HepG2 (cell line): ENCODE results near the gene GLO1. TPM values are rescaled to one million over a fixed set of nuclear protein-coding genes. Genes with fewer than 3 reads are reported as not detected.

Experiments used
- ATAC-seq: fragments of 200-7000 bp; cut with Tn5 transposase; 3 replicates; pipeline ENCODE4 v1.9.1; 2020; ENCODE audit warnings: mild to moderate bottlenecking, moderate library complexity
- BruUV-seq: library from RNA; stranded (reverse); fragments of 400-500 nt; replicated peaks from 2 replicates; lab custom pipeline; 2021; lab: Mats Ljungman, UMichigan
- CTCF ChIA-PET: fragments of 300-600 bp; formaldehyde crosslinking; extraction: SDS; loops from one replicate; lab custom pipeline; 2021; ENCODE audit warnings: low total read pairs, inconsistent platforms, low intra/inter-chr PET ratio; lab: Yijun Ruan, JAX
- POLR2A ChIA-PET: fragments of 350-600 bp; sonication (Branson Sonifier 250); formaldehyde crosslinking; loops from one replicate; lab custom pipeline; 2020; ENCODE audit warnings: antibody characterized with exemption, inconsistent platforms; lab: Yijun Ruan, JAX
- DNase-seq: peaks from one replicate; pipeline ENCODE4 v3.0.0-alpha.2; 2015; ENCODE audit warnings: low spot score
- FAIRE-seq: peaks from 3 replicates; lab custom pipeline; 2011; peaks lifted over from hg19 to GRCh38; lab: Jason Lieb, UNC
- H2AFZ ChIP-seq: one replicate; pipeline ENCODE4 v1.6.1; 2011; ENCODE audit warnings: low read length, inconsistent platforms
- H3K27ac ChIP-seq: fragments of 300-600 bp; 3 replicates; pipeline ENCODE4 v1.8.0; 2011; ENCODE audit warnings: mixed run types, mild to moderate bottlenecking, mixed read lengths, low read length, inconsistent platforms; ENCODE audit not compliant: insufficient read depth; ENCODE audit errors: extremely low read length
- H3K27me3 ChIP-seq, 2 experiments: fragments of 200-600 bp in 1 of 2; 2 replicates in 1 of 2; 3 replicates in 1 of 2; pipeline versions ENCODE4 v1.6.0 to v1.8.0; 2011; ENCODE audit warnings: low read length in 2 of 2, mild to moderate bottlenecking in 2 of 2, moderate library complexity in 2 of 2, inconsistent platforms in 1 of 2; ENCODE audit not compliant: insufficient read depth in 2 of 2, control insufficient read depth in 1 of 2
- H3K36me3 ChIP-seq, 2 experiments: fragments of 200-600 bp in 1 of 2; replicated peaks in 1 of 2; 2 replicates in 1 of 2; 3 replicates in 1 of 2; pipeline versions ENCODE4 v1.5.1 to v1.8.0; 2011; ENCODE audit warnings: low read length in 2 of 2, inconsistent platforms in 1 of 2; ENCODE audit not compliant: insufficient read depth in 2 of 2, control insufficient read depth in 1 of 2
- H3K4me1 ChIP-seq: 2 replicates; pipeline ENCODE4 v1.5.1; 2012; ENCODE audit warnings: low read length, inconsistent platforms; ENCODE audit not compliant: insufficient read depth
- H3K4me2 ChIP-seq: 2 replicates; pipeline ENCODE4 v1.6.0; 2011; ENCODE audit warnings: low read depth, low read length, inconsistent platforms
- H3K4me3 ChIP-seq, 3 experiments: fragments of 200-600 bp in 1 of 3; sonication (generic), shearing (Covaris generic) in 1 of 3; replicated peaks in 1 of 3; 2 replicates each; pipeline ENCODE4 v1.5.1; 2011 to 2016; ENCODE audit warnings: low read length in 3 of 3, inconsistent platforms in 2 of 3, low read depth in 2 of 3, mild to moderate bottlenecking in 2 of 3, control low read depth in 1 of 3, mixed read lengths in 1 of 3; ENCODE audit not compliant: insufficient read depth in 1 of 3
- H3K79me2 ChIP-seq: one replicate; pipeline ENCODE4 v1.6.1; 2011; ENCODE audit warnings: low read length, inconsistent platforms; ENCODE audit not compliant: insufficient read depth
- H3K9ac ChIP-seq: 2 replicates; pipeline ENCODE4 v1.6.0; 2011; ENCODE audit warnings: mild to moderate bottlenecking, low read depth, low read length, inconsistent platforms; ENCODE audit not compliant: insufficient read depth
- H3K9me3 ChIP-seq: 2 replicates; pipeline ENCODE4 v1.5.1; 2012; ENCODE audit warnings: mild to moderate bottlenecking, low read length
- H4K20me1 ChIP-seq: 2 replicates; pipeline ENCODE4 v1.6.0; 2011; ENCODE audit warnings: inconsistent platforms, mild to moderate bottlenecking, low read length, moderate library complexity; ENCODE audit not compliant: insufficient read depth
- DR1 ChIP-seq: sonication (generic); formaldehyde crosslinking; IDR thresholded peaks from 2 replicates; pipeline ENCODE4 v1.8.0; 2021; ENCODE audit warnings: mild to moderate bottlenecking, missing genetic modification reagents, inconsistent platforms
- FOXC1 ChIP-seq: sonication (generic); formaldehyde crosslinking; IDR thresholded peaks from 2 replicates; pipeline ENCODE4 v1.8.0; 2022; ENCODE audit warnings: mild to moderate bottlenecking, missing genetic modification reagents, borderline replicate concordance
- FOXK2 ChIP-seq: fragments of 450-650 bp; IDR thresholded peaks from 2 replicates; pipeline ENCODE4 v1.6.1; 2016
- GRHL1 ChIP-seq: sonication (generic); formaldehyde crosslinking; conservative IDR thresholded peaks from 2 replicates; pipeline ENCODE4 v1.8.0; 2022; ENCODE audit warnings: missing genetic modification reagents
- HMGA1 ChIP-seq: sonication (generic); formaldehyde crosslinking; conservative IDR thresholded peaks from 2 replicates; pipeline ENCODE4 v1.4.0; 2020; ENCODE audit warnings: missing genetic modification reagents
- HNF4A ChIP-seq: sonication (generic); formaldehyde crosslinking; IDR thresholded peaks from 2 replicates; pipeline ENCODE4 v1.4.0; 2020; ENCODE audit warnings: missing genetic modification reagents
- HNRNPL ChIP-seq: fragments of 200-400 bp; formaldehyde crosslinking; IDR thresholded peaks from 2 replicates; pipeline ENCODE4 v1.6.1; 2017; ENCODE audit warnings: mild to moderate bottlenecking, low read depth, low read length
- KDM3A ChIP-seq: IDR thresholded peaks from 2 replicates; pipeline ENCODE4 v1.6.1; 2018; ENCODE audit warnings: low read depth, missing compliant biosample characterization
- SIN3B ChIP-seq: fragments of 150-350 bp; IDR thresholded peaks from 2 replicates; pipeline ENCODE4 v1.6.1; 2014; ENCODE audit warnings: low read length
- TCF12 ChIP-seq, 2 experiments: fragments of 450-650 bp in 1 of 2; sonication (generic) in 1 of 2; formaldehyde crosslinking in 1 of 2; IDR thresholded peaks; 2 replicates each; pipeline versions ENCODE4 v1.6.1 to v1.8.0; 2017 to 2022; ENCODE audit warnings: antibody characterized with exemption in 1 of 2, mild to moderate bottlenecking in 1 of 2, missing genetic modification reagents in 1 of 2, moderate library complexity in 1 of 2
- THAP11 ChIP-seq: IDR thresholded peaks from 2 replicates; pipeline ENCODE4 v1.6.1; 2016; ENCODE audit warnings: missing biosample characterization, missing genetic modification reagents
- ZFP1 ChIP-seq: IDR thresholded peaks from 2 replicates; pipeline ENCODE4 v1.6.1; 2016
- ZNF180 ChIP-seq: sonication (generic); formaldehyde crosslinking; IDR thresholded peaks from 2 replicates; pipeline ENCODE4 v1.4.0; 2020; ENCODE audit warnings: low read depth, missing genetic modification reagents, borderline replicate concordance
- ZNF720 ChIP-seq: sonication (generic); formaldehyde crosslinking; IDR thresholded peaks from 2 replicates; pipeline ENCODE4 v1.4.0; 2020; ENCODE audit warnings: missing genetic modification reagents
- ZNF749 ChIP-seq: sonication (generic); formaldehyde crosslinking; IDR thresholded peaks from 2 replicates; pipeline ENCODE4 v1.8.0; 2022; ENCODE audit warnings: mild to moderate bottlenecking, missing genetic modification reagents, moderate library complexity, borderline replicate concordance
- ZNF850 ChIP-seq: sonication (generic); formaldehyde crosslinking; conservative IDR thresholded peaks from 2 replicates; pipeline ENCODE4 v1.9.0; 2021; ENCODE audit warnings: mild to moderate bottlenecking, missing genetic modification reagents
- WGBS: methylation state at CpG from one replicate; pipeline ENCODE4 v1.1.6; 2017; ENCODE audit warnings: low lambda C conversion rate; 5-methylcytosine and 5-hydroxymethylcytosine counted together
- in situ Hi-C: cut with HindIII; loops from 2 replicates; pipeline ENCODE4 v1.10.0; 2017; ENCODE audit warnings: low pct_unique_long_range_greater_than_20kb; ENCODE audit not compliant: extremely low pct_ligation_motif_present
- intact Hi-C: fragments of 100-400 bp; cut with micrococcal nuclease; formaldehyde crosslinking; loops from one replicate; pipeline ENCODE4 v1.10.0; 2022; ENCODE audit not compliant: unreplicated experiment
- polyA plus RNA-seq, 8 experiments: library from polyadenylated mRNA; depleted of rRNA in 3 of 8; stranded (reverse) in 7 of 8; unstranded in 1 of 8; fragments of >200 nt; fragmentation: Illumina TruSeq in 4 of 8; extraction: Trizol in 4 of 8; gene quantifications; 2 replicates each; pipeline versions ENCODE4 v1.2.1 to v1.2.3, GENCODE V29; 2011 to 2016; ENCODE audit warnings: low read depth in 4 of 8, missing spikeins in 1 of 8, mixed read lengths in 1 of 8; ENCODE audit not compliant: insufficient read depth in 1 of 8
- total RNA-seq, 5 experiments: library from RNA; depleted of rRNA; stranded (reverse); fragments of >200 nt; fragmentation: Illumina TruSeq; extraction: Trizol; gene quantifications; 2 replicates each; pipeline ENCODE4 v1.2.3, GENCODE V29; 2016; ENCODE audit warnings: low read depth in 1 of 5
- TF ChIP-seq, protein P1 (sequence below): sonication (generic); formaldehyde crosslinking; IDR thresholded peaks from 2 replicates; pipeline ENCODE4 v1.4.0; 2020; ENCODE audit warnings: missing genetic modification reagents, borderline replicate concordance
- TF ChIP-seq, protein P2 (sequence below): IDR thresholded peaks from 2 replicates; pipeline ENCODE4 v1.6.1; 2016; ENCODE audit warnings: missing compliant biosample characterization, missing genetic modification reagents, borderline replicate concordance

GLO1 gene
- total and polyA plus RNA-seq, 2 of the 13 experiments (the other 11 are each of a cell fraction or from before 2014, with no cell fraction given): 77.1 to 177 TPM

- peaks cover 20% of the 10 kb centered on the region for H3K79me2 ChIP-seq
- no peak overlapping the region for H3K4me2 ChIP-seq
- intact Hi-C loops: no loop called here
- no peak for DNase-seq
- H3K9me3 ChIP-seq: no peaks in the 10 kb centered on the region
- no peak for ATAC-seq
- H3K27ac ChIP-seq: no peak overlapping the region
- 97% methylated on average over 3 of the region's 3 CpGs for WGBS
- no peak for FAIRE-seq
- no peak overlapping the region for H3K4me3 ChIP-seq
- no peaks in the 10 kb centered on the region for H3K27me3 ChIP-seq
- no TSS peak for BruUV-seq
- ChIA-PET POLR2A (no interaction called here), CTCF (no interaction called here)
- no peak overlapping the region for H3K9ac ChIP-seq
- peaks cover 33% of the 10 kb centered on the region for H3K4me1 ChIP-seq
- H2AFZ ChIP-seq: no peak overlapping the region
- H3K36me3 ChIP-seq: peaks cover 5 to 40% of the 10 kb centered on the region in 2 experiments
- in situ Hi-C loops: no loop called here
- peaks cover 30% of the 10 kb centered on the region for H4K20me1 ChIP-seq
- TF ChIP-seq KDM3A (CRISPR knock-in tag) (no peak), FOXK2 (no peak), THAP11 (CRISPR knock-in tag) (no peak), ZNF749 (CRISPR knock-in tag) (no peak), HMGA1 (no peak), ZNF180 (no peak), ZNF720 (no peak), FOXC1 (CRISPR knock-in tag) (no peak), ZFP1 (CRISPR knock-in tag) (no peak), ZNF850 (no peak), TCF12 (IDR thresholded peaks at IDR 0.05) (no peak), TCF12 (CRISPR knock-in tag; IDR thresholded peaks at IDR 0.05) (no peak), HNF4A (CRISPR knock-in tag) (no peak), HNRNPL (no peak), DR1 (CRISPR knock-in tag) (no peak), SIN3B (no peak), GRHL1 (CRISPR knock-in tag) (no peak)
- TF ChIP-seq, protein P1, sequence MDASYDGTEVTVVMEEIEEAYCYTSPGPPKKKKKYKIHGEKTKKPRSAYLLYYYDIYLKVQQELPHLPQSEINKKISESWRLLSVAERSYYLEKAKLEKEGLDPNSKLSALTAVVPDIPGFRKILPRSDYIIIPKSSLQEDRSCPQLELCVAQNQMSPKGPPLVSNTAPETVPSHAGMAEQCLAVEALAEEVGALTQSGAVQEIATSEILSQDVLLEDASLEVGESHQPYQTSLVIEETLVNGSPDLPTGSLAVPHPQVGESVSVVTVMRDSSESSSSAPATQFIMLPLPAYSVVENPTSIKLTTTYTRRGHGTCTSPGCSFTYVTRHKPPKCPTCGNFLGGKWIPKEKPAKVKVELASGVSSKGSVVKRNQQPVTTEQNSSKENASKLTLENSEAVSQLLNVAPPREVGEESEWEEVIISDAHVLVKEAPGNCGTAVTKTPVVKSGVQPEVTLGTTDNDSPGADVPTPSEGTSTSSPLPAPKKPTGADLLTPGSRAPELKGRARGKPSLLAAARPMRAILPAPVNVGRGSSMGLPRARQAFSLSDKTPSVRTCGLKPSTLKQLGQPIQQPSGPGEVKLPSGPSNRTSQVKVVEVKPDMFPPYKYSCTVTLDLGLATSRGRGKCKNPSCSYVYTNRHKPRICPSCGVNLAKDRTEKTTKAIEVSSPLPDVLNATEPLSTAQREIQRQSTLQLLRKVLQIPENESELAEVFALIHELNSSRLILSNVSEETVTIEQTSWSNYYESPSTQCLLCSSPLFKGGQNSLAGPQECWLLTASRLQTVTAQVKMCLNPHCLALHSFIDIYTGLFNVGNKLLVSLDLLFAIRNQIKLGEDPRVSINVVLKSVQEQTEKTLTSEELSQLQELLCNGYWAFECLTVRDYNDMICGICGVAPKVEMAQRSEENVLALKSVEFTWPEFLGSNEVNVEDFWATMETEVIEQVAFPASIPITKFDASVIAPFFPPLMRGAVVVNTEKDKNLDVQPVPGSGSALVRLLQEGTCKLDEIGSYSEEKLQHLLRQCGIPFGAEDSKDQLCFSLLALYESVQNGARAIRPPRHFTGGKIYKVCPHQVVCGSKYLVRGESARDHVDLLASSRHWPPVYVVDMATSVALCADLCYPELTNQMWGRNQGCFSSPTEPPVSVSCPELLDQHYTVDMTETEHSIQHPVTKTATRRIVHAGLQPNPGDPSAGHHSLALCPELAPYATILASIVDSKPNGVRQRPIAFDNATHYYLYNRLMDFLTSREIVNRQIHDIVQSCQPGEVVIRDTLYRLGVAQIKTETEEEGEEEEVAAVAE (CRISPR knock-in tag): no peak
- TF ChIP-seq, protein P2, sequence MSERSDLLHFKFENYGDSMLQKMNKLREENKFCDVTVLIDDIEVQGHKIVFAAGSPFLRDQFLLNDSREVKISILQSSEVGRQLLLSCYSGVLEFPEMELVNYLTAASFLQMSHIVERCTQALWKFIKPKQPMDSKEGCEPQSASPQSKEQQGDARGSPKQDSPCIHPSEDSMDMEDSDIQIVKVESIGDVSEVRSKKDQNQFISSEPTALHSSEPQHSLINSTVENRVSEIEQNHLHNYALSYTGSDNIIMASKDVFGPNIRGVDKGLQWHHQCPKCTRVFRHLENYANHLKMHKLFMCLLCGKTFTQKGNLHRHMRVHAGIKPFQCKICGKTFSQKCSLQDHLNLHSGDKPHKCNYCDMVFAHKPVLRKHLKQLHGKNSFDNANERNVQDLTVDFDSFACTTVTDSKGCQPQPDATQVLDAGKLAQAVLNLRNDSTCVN (CRISPR knock-in tag): no peak
Measured at GRCh38 chr6:38684904-38685303, 18.0 kb downstream of the GLO1 start.
